D341Med (cell line): ENCODE measurements around the gene GIT2.

ENCODE experiments used
- DNase-seq: peaks from one replicate; pipeline ENCODE4 v3.0.0; 2012; ENCODE audit warnings: low spot score

Gene GIT2

DNA sequence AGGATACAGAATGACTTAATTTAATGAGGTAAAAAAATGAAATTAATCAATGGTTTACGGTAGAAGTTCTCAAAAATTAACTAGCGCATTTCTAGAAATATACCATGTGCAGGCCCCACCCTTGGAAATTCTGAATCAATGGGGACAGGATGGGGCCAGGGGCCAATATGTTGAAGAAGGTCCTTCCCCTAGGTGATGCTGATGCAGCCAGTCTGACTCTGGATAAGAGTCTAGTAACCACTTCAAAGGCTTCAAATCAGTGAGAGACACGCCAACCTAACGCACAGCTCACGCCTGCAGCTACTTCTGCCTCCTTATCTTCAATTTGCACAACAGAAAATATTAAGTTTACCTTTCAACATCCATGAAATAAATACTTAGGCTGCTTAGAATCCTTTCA lies 14.9 kb downstream of the GIT2 start:
- no peak for DNase-seq

DNA sequence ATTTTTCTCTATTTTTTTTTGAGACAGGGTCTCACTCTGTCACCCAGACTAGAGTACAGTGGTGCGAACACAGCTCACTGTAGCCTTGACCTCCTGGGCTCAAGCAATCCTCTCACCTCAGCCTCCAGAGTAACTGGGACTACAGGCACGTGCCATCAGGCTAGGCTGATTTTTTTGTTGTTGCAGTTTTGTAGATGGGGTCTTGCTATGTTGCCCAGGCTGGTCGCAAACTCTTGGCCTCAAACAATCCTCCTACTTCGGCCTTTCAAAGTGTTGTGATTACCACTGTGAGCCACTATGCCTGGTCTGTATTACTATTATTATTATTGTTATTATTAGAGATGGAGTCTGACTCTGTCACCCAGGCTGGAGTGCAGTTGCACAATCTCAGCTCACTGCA lies 23.3 kb downstream of the GIT2 start:
- no peak for DNase-seq

DNA sequence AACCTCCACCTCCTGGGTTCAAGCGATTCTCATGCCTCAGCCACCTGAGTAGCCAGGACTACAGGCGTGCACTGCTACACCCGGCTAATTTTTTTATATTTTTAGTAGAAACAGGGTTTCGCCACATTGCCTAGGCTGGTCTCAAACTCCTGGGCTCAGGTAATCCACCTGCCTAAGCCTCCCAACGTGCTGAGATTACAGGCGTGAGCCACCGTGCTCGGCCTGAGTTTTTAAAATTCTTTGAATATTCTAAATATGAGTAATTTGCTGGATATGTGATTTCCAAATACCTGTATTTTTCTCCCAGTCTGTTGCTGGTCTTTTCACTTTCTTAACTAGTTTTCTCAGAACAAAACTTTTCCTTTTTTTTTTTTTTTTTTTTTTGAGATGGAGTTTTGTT lies 27.4 kb downstream of the GIT2 start:
- DNase-seq: no peak

DNA sequence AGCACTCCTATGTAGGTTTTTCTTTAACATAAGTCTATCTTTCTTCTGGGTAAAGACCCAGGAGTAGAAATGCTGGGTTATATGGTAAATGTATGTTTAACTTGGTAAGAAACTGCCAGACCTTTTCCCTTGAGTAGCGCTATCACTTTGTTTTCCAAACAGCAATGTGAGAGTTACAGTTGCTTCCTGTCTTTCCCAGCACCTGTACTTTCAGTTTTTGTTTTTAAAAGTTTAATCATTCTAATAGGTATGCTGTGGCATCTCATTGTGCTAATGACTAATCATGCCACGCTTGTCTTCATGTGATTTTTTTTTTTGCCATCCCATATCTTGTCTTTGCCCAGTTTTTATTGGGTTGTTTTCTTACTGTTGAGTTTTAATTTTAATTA lies 28.1 kb downstream of the GIT2 start:
- DNase-seq: no peak

DNA sequence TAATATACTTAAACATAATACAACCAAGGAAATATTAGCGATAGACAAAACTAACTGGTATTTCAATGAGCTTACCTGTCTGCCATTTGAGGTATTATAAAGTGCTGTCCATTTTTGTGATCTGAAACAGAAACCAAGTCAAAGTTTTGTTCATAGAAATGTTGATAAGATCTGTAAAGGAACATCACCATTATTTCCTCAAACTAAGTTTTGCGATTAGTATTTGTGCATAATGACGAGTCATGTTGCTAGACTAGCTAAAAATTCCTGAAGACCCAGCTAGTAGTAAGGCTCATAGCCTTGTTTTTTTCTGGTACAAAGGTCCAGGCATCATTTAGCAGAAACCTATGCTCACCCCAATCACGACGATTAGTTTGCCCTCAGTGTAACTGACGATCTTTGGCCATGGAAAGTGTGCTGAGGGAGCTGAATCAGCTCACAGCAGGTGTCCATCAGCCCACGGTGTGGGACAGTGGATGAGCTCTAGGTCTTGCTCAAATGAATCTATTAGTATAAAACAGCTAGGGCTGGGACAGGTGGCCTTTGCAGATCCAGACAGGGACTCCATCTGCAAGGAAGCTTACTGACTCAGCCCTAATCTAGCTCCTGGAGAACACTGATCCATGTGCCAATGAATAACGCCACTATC lies 28.7 kb downstream of the GIT2 start:
- DNase-seq: no peak

DNA sequence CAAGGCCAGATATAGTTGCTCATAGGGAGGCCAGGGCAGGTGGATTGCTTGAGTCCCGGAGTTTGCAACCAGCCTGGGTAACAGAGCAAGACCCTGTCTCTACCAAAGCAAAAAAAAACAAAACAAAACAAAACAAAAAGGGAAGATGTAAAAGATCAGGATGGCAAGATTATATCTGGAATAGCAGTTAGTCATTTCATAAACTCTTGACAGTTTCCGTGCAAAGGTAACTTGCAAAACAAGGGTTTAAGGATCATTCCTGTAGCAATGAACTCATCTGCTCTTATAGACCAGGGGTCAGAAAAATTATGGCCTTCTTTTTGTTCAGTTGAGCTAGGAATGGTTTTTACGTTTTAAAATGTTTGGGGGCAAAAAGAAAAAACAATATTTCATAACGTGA lies 29.6 kb downstream of the GIT2 start:
- no peak for DNase-seq

DNA sequence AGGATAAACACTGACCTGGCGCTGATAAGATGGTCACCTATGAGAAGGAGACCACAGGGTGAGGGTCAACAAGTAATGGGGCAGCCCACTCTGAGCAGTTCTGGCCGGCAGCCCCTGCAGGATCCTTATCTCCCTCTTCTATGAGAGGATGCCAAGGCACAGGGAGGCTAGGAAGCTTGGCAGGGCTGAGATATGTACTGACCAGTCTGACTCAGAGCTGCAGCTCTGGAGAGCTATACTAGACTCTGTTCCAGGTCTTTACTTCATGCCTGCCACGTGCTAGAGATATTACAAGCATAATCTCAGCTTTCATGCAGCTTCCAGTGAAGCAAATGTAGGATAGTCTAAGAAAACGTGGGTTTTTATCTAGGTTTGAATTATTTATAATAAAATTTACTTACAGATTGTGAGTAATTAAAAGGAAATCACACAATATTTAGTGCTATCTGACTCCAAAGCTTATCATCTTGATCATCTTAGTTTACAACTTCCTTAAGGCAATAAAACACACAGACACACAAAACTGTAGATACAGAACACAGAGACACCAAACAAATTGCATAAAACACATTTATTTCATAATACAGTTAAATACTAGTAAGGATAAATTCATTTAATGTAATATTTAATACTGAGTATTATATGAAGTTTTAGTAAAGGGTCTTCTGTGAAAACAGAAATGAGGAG lies 32.3 kb downstream of the GIT2 start:
- DNase-seq: no peak

DNA sequence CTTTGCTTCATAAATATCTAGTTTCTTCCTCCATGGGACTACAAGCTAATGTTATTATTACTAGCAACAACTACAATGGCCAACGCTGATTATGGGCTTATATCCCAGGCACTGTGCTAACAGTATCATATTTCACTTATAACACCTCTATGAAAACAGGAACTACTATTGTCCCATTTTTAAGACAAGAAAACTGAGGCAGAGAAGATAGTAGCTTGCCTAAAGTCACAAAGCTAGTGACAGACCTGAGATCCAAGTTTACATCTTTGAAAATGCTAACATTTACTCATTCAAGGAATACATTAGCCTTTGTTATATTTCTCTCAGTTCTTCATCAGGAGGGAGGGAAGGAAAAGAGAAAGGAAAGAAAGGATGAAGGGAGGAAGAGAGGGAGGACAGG lies 32.8 kb downstream of the GIT2 start:
- DNase-seq: no peak

DNA sequence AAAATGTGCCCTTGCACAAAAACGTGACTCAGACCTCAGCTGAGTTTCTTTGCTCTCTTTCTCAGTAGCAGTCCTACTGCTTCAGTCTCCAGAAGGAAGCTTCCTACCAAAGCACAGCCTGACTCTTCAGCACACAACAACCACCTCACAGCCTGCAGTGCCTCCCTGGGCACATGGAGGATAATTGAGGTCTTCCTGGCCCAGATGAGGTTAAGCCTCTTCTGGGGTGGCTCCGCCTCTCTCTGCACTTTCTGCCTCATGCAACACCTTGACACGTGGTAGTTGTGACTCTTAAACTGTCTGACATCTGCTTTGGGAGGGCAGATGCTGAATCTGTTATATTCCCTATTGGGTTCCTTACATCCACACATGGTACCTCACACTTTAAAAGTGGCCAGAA lies 33.8 kb downstream of the GIT2 start:
- DNase-seq: no peak

DNA sequence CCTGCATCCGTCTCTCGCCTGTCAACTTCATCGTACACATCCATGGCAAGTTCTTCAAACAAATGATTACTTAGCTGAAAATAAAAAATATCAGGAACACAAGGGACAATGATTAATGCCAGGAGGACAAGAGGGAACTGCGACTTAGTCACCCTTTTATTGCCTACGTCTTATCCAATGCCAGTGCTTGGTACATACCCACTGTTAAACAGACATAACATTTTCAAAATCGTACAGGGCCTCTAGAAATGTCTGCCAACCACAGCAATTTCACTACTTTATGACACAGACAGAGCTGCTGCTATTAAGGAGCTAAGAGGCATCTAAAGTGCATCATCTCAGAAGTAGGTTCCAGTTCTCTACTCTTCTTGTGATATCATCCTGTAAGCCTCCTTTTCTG lies 34.6 kb downstream of the GIT2 start:
- DNase-seq: no peak

DNA sequence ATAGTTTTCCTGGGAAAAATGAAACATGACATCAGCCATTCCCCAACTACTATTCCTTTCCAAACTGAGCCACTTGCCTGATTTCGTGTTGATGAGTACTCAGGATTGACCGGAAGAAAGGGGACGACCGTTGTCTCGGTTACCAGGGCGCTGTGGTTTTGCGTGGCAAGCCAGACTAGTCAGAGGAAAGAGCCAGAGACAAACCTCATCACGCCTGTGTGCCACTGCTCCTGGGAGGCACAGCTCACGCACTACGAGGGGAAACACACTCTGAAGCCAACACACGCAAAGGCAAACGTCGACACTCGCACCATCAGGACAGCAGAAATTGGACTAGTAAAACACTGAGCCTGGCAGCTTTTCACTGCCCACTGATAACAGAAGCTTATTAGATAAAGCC lies 35.0 kb downstream of the GIT2 start:
- no peak for DNase-seq

DNA sequence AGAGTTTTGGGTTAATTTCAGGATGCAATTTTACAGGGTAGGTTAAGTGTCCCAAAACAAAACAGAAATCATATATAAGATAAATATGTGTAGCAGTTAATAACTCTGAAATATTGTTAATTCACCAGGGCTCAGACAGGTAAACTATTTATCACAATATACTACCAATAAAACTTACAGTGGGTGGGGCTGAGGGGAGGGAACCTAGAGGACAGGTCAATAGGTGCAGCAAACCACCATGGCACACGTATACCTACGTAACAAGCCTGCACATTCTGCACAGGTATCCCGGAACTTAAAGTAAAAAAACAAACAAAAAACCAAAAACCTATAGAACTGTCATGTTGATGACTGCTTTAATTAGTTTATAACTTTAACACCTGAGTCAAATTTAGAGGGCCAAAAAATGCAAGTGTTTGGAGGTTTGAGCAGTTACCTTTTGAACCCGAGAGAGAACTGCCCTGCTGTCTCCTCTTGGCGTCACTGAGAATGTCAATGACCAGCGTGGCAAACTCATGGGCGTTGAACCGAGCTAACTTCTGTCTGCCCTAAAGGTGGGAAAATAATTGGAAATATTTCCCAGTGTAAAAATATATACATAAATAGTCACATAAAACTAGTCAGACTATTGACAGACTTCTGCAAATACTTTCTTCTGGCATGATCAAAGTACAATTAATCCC lies 36.6 kb downstream of the GIT2 start:
- no peak for DNase-seq

DNA sequence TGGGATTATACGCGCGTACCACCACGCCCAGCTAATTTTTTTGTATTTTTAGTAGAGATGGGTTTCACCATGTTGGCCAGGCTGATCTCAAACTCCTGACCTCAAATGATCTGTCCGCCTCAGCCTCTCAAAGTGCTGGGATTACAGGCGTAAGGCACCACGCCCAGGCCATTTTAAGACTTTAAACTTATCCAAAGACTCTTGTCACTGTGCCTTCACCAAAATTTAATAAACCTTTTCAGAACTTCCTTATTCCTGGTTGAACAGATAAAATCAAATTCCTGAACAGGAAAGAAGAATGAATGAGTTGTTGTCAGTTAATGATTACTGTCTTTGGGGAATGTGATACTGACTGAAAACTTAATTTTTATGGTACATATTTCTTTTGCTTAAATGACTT lies 37.8 kb downstream of the GIT2 start:
- DNase-seq: no peak

DNA sequence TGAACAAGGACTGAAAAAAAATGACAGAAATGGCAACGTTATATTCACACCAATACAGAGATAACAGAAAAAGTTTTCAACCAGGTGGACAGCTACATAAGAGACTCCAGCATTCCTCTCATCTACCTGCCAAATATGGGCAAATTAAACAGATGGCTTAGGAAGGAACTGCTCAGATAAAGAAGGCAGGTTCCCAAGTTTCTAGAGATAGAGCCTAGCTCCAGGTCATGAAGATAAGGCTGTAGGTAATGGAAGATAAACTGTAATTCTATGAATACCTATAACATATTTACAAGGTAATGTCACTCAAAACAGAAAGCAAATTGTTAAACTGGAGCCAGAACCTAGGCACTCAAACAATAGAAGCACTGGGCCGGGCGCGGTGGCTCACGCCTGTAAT lies 42.5 kb downstream of the GIT2 start:
- DNase-seq: no peak

DNA sequence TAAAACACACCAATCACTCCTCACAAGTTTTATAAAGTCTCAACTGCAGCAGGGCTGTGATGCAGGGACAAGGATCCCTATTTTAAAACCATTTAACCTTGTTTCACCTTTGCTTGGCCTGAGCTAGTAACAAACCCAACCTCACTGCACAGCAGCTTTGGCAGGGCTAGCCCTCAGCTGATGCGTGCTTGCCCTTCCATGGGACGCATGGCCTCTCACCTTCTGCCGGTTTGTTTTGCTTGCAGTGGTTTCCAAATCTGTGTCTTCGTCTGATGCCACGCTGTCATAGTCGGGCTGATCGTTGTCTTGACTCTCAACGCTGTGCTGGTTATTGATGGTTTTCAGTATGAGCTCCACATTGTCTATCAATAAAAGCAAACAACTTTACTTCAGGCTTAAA lies 43.3 kb downstream of the GIT2 start:
- no peak for DNase-seq

DNA sequence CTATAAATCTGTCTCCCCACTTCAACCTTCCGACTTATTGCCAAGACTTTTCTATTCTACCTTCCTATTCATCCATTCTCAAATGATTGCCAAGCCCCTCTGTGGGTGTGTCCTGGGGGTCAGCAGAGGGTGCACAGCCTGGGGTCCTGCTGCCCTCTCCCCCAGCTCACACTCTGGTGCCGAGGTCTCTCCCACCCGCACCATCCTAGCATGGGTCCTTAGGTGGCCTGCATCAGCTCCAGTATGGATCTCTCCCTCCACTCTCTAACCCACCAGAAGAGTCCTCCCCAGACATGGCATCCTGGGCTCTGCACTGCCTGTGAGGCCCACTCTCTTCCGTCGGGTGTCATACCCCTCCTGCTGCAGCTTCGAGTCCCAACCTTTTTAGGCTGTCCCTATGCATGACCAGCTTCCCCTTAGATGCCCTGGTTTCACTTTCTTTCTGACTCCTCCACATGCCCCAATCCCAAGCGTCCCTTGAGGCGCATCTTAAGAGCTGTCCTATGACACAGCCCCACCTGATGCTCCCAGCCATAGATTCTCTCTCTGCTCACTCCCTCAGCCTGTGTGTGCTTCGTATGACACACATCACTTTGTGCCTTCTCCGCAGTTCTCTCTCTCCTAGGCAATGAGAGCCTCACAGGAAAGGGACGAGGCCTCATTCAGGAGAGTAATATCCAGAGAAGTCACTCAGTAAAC lies 43.9 kb downstream of the GIT2 start:
- DNase-seq: no peak

DNA sequence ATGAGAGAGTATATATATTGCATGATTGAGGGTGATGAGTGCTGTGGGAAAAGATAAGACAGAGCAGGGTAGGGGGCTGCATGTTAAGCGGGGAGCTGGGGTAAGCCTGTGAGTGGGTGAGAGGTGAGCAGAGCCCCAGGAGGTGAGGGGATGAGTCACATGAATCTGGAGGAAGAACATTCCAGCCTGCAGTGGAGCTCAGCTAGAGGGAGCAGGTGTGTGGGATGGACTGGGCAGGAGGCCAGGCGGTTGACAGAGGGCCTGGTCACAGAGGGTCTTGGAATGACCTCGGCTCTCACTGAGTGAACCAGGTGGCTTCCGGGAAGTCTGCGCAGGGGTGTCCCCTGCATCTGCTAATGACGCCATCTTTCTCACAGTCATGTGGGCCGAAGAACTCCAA lies 44.4 kb downstream of the GIT2 start:
- no peak for DNase-seq

DNA sequence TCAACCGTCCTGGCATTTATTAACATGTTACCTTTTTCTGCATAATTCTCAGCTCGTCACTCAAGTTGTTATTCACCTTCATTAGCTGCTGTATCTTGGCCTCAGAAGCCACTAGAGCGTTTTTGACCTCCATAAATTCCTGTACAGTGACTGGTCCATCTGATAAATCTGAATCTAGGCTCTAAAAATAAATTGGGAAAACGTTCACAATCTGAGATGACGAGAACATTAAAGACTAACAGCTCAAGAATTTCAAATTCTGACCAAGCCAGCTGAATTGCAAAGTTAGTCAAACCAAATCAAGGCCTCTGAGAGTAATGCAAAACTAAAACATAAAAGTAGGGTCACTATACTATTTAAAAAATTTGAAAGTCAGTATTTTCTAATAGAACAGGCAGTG lies 45.0 kb downstream of the GIT2 start:
- DNase-seq: no peak

DNA sequence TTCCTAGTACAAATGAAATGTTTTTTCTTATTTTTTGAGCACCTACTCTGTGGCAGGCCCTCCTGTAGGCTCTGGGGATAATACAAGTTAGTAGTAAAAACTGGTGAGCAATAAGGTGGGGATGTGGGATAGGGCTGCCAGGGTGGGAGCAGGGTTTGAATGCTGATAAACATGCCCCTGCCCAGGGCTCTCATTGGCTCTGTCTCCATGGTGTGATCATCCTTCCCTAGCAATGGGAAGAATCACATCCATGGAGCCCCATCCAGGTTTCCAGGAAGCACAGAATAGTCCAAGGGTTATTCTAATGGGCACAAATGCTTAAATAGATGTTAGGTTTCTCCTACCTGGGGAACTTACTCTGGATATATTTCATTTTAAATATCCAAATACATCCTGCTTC lies 45.5 kb downstream of the GIT2 start:
- DNase-seq: no peak

DNA sequence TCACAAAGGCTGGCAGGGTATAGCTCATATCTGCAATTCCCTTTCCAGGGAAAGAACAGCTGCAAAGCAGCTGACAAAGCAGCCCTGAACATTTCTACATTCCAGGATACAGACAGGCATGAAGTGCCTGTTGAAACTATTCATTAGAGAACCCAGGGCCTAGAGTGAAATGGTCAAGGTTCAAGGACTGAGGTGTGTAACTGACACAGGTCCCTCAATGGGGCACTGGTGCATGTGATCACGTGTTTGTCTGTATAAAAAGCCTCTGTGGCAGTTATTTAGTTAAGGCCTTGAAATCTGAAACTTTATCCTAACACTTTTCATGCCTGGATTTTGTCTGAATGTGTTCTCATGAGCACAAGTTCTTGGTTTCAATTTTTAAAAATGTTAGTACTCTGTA lies 47.1 kb downstream of the GIT2 start:
- DNase-seq: no peak

DNA sequence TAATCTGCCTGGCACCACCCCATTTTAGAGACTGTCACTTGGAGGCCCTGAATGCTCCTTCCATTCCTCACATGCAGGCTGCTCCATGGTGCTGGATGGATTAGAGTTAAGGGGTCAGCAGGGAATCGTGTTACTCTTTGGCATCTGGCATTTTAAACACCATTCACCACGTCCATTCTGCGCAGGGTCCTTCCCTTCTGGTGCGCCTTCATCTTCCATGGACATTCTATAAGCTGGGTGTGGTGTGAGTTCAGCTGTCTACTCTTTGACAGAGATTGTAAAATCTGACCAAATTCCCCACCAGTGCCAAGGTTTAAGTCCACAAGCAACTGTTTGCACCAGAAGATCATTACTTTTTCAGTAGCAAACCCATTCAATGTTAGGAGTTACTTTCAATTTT lies 47.8 kb downstream of the GIT2 start:
- DNase-seq: no peak

DNA sequence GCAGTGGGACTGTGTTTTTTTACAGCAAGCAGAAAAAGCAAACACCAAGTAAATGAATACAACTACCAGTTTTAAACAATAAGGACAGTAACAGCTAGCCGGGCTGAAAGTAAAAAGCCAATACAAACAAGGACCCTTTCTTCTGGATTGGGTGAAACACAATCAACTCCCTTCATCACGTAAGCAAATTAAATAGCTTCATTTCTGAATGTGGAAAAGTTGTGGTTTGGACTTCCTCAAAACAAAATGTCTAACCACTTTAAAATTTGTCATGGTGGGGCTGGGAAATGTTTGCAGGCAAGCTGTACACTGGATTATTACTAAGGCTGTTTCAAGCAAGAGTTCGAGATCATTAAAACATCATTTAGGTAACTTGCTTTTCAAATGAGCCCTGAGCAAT lies 48.6 kb downstream of the GIT2 start:
- no peak for DNase-seq

DNA sequence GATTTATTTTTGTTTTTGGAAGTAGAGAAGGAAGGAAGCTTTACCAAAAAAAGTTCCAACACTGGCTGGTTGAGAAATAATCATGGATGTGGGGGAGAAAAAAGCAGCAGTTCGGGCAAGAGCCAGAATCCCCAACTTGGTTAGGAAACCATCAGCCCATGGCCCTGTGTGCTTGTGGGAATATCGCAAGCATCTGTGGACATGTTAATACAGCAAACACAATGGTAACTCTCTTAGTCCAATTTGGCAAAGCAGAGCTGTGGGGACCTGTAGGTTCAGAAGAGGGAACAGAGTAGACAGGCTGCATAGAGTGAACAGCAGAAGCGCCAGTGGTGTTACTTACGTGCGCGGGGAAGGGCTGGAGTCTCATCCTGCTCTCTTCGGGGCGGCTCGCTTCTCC lies 49.3 kb downstream of the GIT2 start:
- no peak for DNase-seq
